ENCODE results near the gene SLC6A6. TPM values are rescaled to one million over a fixed set of nuclear protein-coding genes. Genes with fewer than 3 reads are reported as not detected.

Gene SLC6A6
- polyA plus RNA-seq, 4 donors: 6.9 to 24.1 (median 9.7) TPM

DNA sequence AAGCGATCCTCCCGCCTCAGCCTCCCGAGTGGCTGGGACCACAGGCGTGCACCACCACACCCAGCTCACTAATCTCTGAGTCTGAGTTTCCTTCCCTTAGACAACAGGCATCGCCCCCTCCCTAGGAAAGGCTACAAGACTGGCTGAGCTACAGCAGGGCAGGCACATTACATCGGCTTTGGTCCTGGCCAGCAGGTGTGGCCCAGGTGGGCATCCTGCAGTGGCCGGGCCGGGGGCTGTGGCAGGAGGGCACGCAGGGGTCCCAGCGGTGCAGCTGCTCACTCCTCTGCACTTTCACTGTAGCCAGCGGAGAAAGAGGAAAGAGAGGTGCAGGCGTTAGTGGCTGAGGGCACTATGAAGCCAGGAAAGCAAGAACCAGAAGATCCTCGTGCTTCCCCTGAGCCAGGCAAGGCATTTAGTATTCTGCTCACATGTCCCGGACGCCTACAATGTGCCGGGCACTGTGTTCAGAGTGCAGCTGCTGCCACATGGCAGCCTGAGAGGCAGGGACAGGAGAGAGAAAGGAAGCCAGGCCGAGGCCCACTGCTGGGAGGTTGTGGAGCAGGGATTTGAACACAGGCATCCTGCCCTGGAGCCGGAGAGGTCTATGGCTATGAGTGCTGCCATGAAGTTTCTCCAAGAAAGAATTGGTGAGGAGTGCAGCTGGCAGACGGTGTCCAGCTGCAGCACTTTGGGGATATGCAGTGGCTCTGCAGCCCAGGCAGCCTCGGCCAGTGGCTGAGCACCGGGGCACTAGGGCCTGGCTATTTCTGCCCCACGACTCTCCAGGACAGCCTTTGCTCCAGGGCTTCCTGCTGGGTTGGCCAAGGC, 115.4 kb downstream of the SLC6A6 start:
- Histone ChIP-seq H3K36me3 (ENCODE audit: control insufficient read depth in 3 of 3, insufficient read depth in 2 of 3, low read depth in 1 of 3, low read length in 3 of 3) (no peaks in the 10 kb centered on the region), H3K9me3 (ENCODE audit: control insufficient read depth in 2 of 2, insufficient read depth in 1 of 2, low read depth in 1 of 2, low read length in 1 of 2) (no peaks in the 10 kb centered on the region), H3K4me1 (ENCODE audit: control insufficient read depth in 3 of 3, insufficient read depth in 2 of 3, low read depth in 1 of 3, low read length in 2 of 3) (no peaks in the 10 kb centered on the region), H3K27ac (ENCODE audit: low read depth in 1 of 3, low read length in 2 of 3) (no peak overlapping the region), H3K27me3 (ENCODE audit: control insufficient read depth in 3 of 3, insufficient read depth in 3 of 3, low read length in 3 of 3) (peaks cover 0 to 5% (median 0%) of the 10 kb centered on the region in 3 donors), H3K4me3 (ENCODE audit: low read depth in 1 of 3, low read length in 3 of 3) (no peak overlapping the region)
- no peak for FAIRE-seq
- WGBS, 3 donors: 76 to 84% (median 82%) methylated on average over 22 of the region's 22 CpGs
- DNase-seq: no peak

- no peak for FAIRE-seq
Measured at GRCh38 chr3:14518432-14518802, 116.0 kb downstream of the SLC6A6 start.

GRCh38 chr3:14518893-14519292, 116.5 kb downstream of the SLC6A6 start:
- Histone ChIP-seq H3K9me3 (ENCODE audit: control insufficient read depth in 2 of 2, insufficient read depth in 1 of 2, low read depth in 1 of 2, low read length in 1 of 2) (no peaks in the 10 kb centered on the region), H3K36me3 (ENCODE audit: control insufficient read depth in 3 of 3, insufficient read depth in 2 of 3, low read depth in 1 of 3, low read length in 3 of 3) (no peaks in the 10 kb centered on the region), H3K27ac (ENCODE audit: low read depth in 1 of 3, low read length in 2 of 3) (no peak overlapping the region), H3K4me1 (ENCODE audit: control insufficient read depth in 3 of 3, insufficient read depth in 2 of 3, low read depth in 1 of 3, low read length in 2 of 3) (no peaks in the 10 kb centered on the region), H3K27me3 (ENCODE audit: control insufficient read depth in 3 of 3, insufficient read depth in 3 of 3, low read length in 3 of 3) (peaks cover 0 to 5% (median 0%) of the 10 kb centered on the region in 3 donors), H3K4me3 (ENCODE audit: low read depth in 1 of 3, low read length in 3 of 3) (no peak overlapping the region)
- DNase-seq: no peak
- no peak for FAIRE-seq
- WGBS, 3 donors: 91 to 92% (median 91%) methylated on average over 11 of the region's 11 CpGs

More at GRCh38 chr3:14518432-14518802, 116.0 kb downstream of the SLC6A6 start:
- WGBS, 3 donors: 76 to 79% (median 78%) methylated on average over 7 of the region's 7 CpGs
- no peak for DNase-seq
- Histone ChIP-seq H3K36me3 (ENCODE audit: control insufficient read depth in 3 of 3, insufficient read depth in 2 of 3, low read depth in 1 of 3, low read length in 3 of 3) (no peaks in the 10 kb centered on the region), H3K4me3 (ENCODE audit: low read depth in 1 of 3, low read length in 3 of 3) (no peak overlapping the region), H3K27ac (ENCODE audit: low read depth in 1 of 3, low read length in 2 of 3) (no peak overlapping the region), H3K9me3 (ENCODE audit: control insufficient read depth in 2 of 2, insufficient read depth in 1 of 2, low read depth in 1 of 2, low read length in 1 of 2) (no peaks in the 10 kb centered on the region), H3K27me3 (ENCODE audit: control insufficient read depth in 3 of 3, insufficient read depth in 3 of 3, low read length in 3 of 3) (peaks cover 0 to 5% (median 0%) of the 10 kb centered on the region in 3 donors), H3K4me1 (ENCODE audit: control insufficient read depth in 3 of 3, insufficient read depth in 2 of 3, low read depth in 1 of 3, low read length in 2 of 3) (no peaks in the 10 kb centered on the region)

DNA sequence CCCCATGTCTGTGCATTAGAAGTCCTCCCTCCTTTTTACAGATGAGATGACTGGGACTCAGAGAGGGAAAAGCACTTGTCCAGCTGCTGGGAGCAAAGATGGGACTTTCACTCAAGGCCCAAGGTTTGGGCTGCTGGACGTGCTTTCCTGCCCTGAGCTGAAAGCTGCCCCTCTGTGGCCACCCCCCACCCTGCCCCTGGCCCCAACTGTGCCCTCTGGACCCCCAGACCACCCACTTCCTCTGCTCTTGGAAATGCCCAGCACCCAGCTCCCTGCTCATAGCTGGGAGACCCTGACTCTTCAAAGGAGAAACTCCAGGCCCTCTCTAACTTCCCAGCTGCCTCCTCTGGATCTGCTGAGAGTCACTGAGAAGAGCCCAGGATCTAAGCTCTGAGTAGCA, 117.0 kb downstream of the SLC6A6 start:
- H3K27ac ChIP-seq (ENCODE audit: low read depth in 1 of 3, low read length in 2 of 3): no peak overlapping the region
- FAIRE-seq (no peak), DNase-seq (no peak)
- no peak overlapping the region for H3K4me3 ChIP-seq (ENCODE audit: low read depth in 1 of 3, low read length in 3 of 3)
- no peaks in the 10 kb centered on the region for H3K36me3 ChIP-seq (ENCODE audit: control insufficient read depth in 3 of 3, insufficient read depth in 2 of 3, low read depth in 1 of 3, low read length in 3 of 3)
- no peaks in the 10 kb centered on the region for H3K4me1 ChIP-seq (ENCODE audit: control insufficient read depth in 3 of 3, insufficient read depth in 2 of 3, low read depth in 1 of 3, low read length in 2 of 3)
- H3K9me3 ChIP-seq (ENCODE audit: control insufficient read depth in 2 of 2, insufficient read depth in 1 of 2, low read depth in 1 of 2, low read length in 1 of 2): no peaks in the 10 kb centered on the region
- H3K27me3 ChIP-seq (ENCODE audit: control insufficient read depth in 3 of 3, insufficient read depth in 3 of 3, low read length in 3 of 3): peaks cover 0 to 3% (median 0%) of the 10 kb centered on the region in 3 donors
- WGBS, 3 donors: 50 to 81% (median 73%) methylated on average over 1 of the region's 1 CpG

- Histone ChIP-seq H3K9me3 (ENCODE audit: control insufficient read depth in 2 of 2, insufficient read depth in 1 of 2, low read depth in 1 of 2, low read length in 1 of 2) (no peaks in the 10 kb centered on the region), H3K27me3 (ENCODE audit: control insufficient read depth in 3 of 3, insufficient read depth in 3 of 3, low read length in 3 of 3) (peaks cover 0 to 3% (median 0%) of the 10 kb centered on the region in 3 donors), H3K27ac (ENCODE audit: low read depth in 1 of 3, low read length in 2 of 3) (no peak overlapping the region), H3K4me1 (ENCODE audit: control insufficient read depth in 3 of 3, insufficient read depth in 2 of 3, low read depth in 1 of 3, low read length in 2 of 3) (no peaks in the 10 kb centered on the region), H3K36me3 (ENCODE audit: control insufficient read depth in 3 of 3, insufficient read depth in 2 of 3, low read depth in 1 of 3, low read length in 3 of 3) (no peaks in the 10 kb centered on the region), H3K4me3 (ENCODE audit: low read depth in 1 of 3, low read length in 3 of 3) (no peak overlapping the region)
- 86 to 93% (median 89%) methylated on average over 15 of the region's 15 CpGs for WGBS, 3 donors
- no peak for DNase-seq
- no peak for FAIRE-seq
Measured at GRCh38 chr3:14520149-14520548, 117.7 kb downstream of the SLC6A6 start.

DNA sequence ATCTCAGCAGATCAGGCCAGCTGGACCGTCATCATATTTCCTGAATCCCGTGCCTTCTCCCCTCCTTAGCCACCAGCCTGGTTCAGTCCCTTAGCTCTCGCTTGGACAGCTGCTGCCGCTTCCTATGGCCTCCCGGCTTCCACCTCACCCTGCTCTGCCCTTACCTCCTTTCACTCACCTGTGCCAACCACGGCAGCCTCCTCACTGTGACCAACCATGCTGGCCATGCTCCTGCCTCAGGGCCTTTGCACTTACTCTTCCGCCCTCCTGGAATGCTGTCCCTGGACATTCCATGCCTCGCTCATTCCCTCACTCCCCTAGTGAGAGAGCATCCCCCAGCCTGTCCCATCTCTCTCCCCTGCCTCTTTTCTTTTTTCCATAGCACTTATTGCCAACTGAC, 118.6 kb downstream of the SLC6A6 start:
- H3K27ac ChIP-seq (ENCODE audit: low read depth in 1 of 3, low read length in 2 of 3): no peak overlapping the region
- no peaks in the 10 kb centered on the region for H3K9me3 ChIP-seq (ENCODE audit: control insufficient read depth in 2 of 2, insufficient read depth in 1 of 2, low read depth in 1 of 2, low read length in 1 of 2)
- no peak for DNase-seq
- no peak overlapping the region for H3K4me3 ChIP-seq (ENCODE audit: low read depth in 1 of 3, low read length in 3 of 3)
- FAIRE-seq: no peak
- WGBS, 3 donors: 87 to 90% (median 88%) methylated on average over 8 of the region's 8 CpGs
- H3K36me3 ChIP-seq (ENCODE audit: control insufficient read depth in 3 of 3, insufficient read depth in 2 of 3, low read depth in 1 of 3, low read length in 3 of 3): no peaks in the 10 kb centered on the region
- H3K27me3 ChIP-seq (ENCODE audit: control insufficient read depth in 3 of 3, insufficient read depth in 3 of 3, low read length in 3 of 3): peaks cover 0 to 3% (median 0%) of the 10 kb centered on the region in 3 donors
- H3K4me1 ChIP-seq (ENCODE audit: control insufficient read depth in 3 of 3, insufficient read depth in 2 of 3, low read depth in 1 of 3, low read length in 2 of 3): no peaks in the 10 kb centered on the region

DNA sequence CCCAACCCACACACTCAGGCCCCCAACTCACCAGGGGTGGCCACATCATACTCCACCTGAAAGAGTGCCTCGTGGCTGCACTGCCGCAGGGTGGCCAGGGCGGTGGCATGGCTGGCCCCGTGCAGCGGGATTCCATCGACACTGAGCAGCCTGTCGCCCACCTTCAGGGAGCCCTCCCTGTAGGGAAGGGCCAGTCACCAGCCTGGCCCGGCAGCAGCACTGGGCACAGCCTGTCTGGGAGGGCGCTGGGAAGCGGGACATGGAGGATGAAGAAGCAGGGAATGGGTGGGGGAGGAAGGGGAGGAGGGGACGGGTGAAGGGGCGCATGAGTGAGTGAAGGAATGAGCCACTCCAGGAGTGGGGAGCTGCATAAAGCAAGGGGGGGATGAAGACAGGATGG, 119.2 kb downstream of the SLC6A6 start:
- FAIRE-seq (no peak), DNase-seq (no peak)
- no peak overlapping the region for H3K4me3 ChIP-seq (ENCODE audit: low read depth in 1 of 3, low read length in 3 of 3)
- no peaks in the 10 kb centered on the region for H3K36me3 ChIP-seq (ENCODE audit: control insufficient read depth in 3 of 3, insufficient read depth in 2 of 3, low read depth in 1 of 3, low read length in 3 of 3)
- peaks cover 0 to 3% (median 0%) of the 10 kb centered on the region in 3 donors for H3K27me3 ChIP-seq (ENCODE audit: control insufficient read depth in 3 of 3, insufficient read depth in 3 of 3, low read length in 3 of 3)
- no peaks in the 10 kb centered on the region for H3K9me3 ChIP-seq (ENCODE audit: control insufficient read depth in 2 of 2, insufficient read depth in 1 of 2, low read depth in 1 of 2, low read length in 1 of 2)
- no peaks in the 10 kb centered on the region for H3K4me1 ChIP-seq (ENCODE audit: control insufficient read depth in 3 of 3, insufficient read depth in 2 of 3, low read depth in 1 of 3, low read length in 2 of 3)
- no peak overlapping the region for H3K27ac ChIP-seq (ENCODE audit: low read depth in 1 of 3, low read length in 2 of 3)
- 83 to 89% (median 87%) methylated on average over 12 of the region's 12 CpGs for WGBS, 3 donors

DNA sequence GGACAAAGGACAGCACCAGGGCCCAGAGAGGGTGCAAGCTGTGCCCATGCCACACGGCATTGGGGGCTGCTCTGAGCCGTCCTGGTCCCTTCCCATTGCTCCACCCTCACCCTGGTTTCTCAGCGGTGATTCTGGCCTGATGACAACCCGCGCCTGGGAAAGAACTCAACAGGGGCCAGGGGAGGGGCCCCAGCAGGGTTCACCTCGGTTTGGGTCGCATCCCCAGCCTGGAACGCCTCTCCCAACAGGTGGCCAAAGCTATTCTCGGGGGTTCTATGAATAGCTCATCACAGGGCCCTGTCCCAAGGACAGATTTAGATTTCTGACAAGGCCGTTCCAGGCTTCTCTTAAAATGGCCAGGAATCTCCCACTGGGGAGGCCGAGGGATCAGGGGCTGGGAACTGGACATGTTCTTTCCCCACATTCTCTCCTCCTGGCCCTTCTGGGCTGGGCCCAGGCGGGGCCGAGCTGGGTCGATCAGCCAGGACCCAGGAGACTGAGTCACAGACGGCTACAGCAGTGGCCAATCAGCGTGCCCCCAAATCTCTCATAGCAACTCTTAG, 119.8 kb downstream of the SLC6A6 start:
- no peak overlapping the region for H3K4me3 ChIP-seq (ENCODE audit: low read depth in 1 of 3, low read length in 3 of 3)
- no peaks in the 10 kb centered on the region for H3K36me3 ChIP-seq (ENCODE audit: control insufficient read depth in 3 of 3, insufficient read depth in 2 of 3, low read depth in 1 of 3, low read length in 3 of 3)
- DNase-seq: no peak
- no peaks in the 10 kb centered on the region for H3K4me1 ChIP-seq (ENCODE audit: control insufficient read depth in 3 of 3, insufficient read depth in 2 of 3, low read depth in 1 of 3, low read length in 2 of 3)
- WGBS, 3 donors: 73 to 80% (median 79%) methylated on average over 16 of the region's 16 CpGs
- no peak for FAIRE-seq
- peaks cover 0 to 5% (median 0%) of the 10 kb centered on the region in 3 donors for H3K27me3 ChIP-seq (ENCODE audit: control insufficient read depth in 3 of 3, insufficient read depth in 3 of 3, low read length in 3 of 3)
- H3K9me3 ChIP-seq (ENCODE audit: control insufficient read depth in 2 of 2, insufficient read depth in 1 of 2, low read depth in 1 of 2, low read length in 1 of 2): no peaks in the 10 kb centered on the region
- no peak overlapping the region for H3K27ac ChIP-seq (ENCODE audit: low read depth in 1 of 3, low read length in 2 of 3)
